Prostate gland (tissue), 2 donors: ENCODE results near the gene SLC25A21. TPM values are rescaled to one million over a fixed set of nuclear protein-coding genes. Genes with fewer than 3 reads are reported as not detected.

Source experiments
- DNase-seq: peaks from one replicate; pipeline ENCODE4 v3.0.0-alpha.2; 2019; ENCODE audit warnings: low spot score
- H3K27ac ChIP-seq, 2 donors: fragments of 200-600 bp; sonication (generic); 2 replicates each; pipeline ENCODE4 v1.5.1; 2017 to 2019
- H3K27me3 ChIP-seq: fragments of 200-600 bp; sonication (generic); replicated peaks from 2 replicates; pipeline ENCODE4 v1.5.1; 2019; ENCODE audit not compliant: insufficient read depth
- H3K36me3 ChIP-seq, 2 donors: fragments of 200-600 bp; sonication (generic); 1 replicate in 1 of 2; 2 replicates in 1 of 2; pipeline versions ENCODE4 v1.5.1 to v1.8.1; 2017 to 2019
- H3K4me1 ChIP-seq: fragments of 200-600 bp; sonication (generic); replicated peaks from 2 replicates; pipeline ENCODE4 v1.5.1; 2019
- H3K4me3 ChIP-seq, 2 donors: fragments of 200-600 bp; sonication (generic); 2 replicates each; pipeline ENCODE4 v1.5.1; 2017 to 2019
- H3K9me3 ChIP-seq: fragments of 200-600 bp; sonication (generic); 2 replicates; pipeline ENCODE4 v1.5.1; 2017
- CTCF ChIP-seq, 4 experiments: fragments of 200-600 bp in 2 of 4; fragments of 450-650 bp in 2 of 4; sonication (generic) in 2 of 4; IDR thresholded peaks; 1 replicate in 3 of 4; 2 replicates in 1 of 4; pipeline ENCODE4 v1.5.1; 2016 to 2019; ENCODE audit warnings: antibody characterized with exemption in 4 of 4, mild to moderate bottlenecking in 2 of 4, moderate library complexity in 2 of 4
- POLR2A ChIP-seq: fragments of 450-650 bp; IDR thresholded peaks from one replicate; pipeline ENCODE4 v1.6.1; 2016; ENCODE audit warnings: antibody characterized with exemption, mild to moderate bottlenecking
- POLR2AphosphoS5 ChIP-seq: sonication (generic); formaldehyde crosslinking; IDR thresholded peaks from one replicate; pipeline ENCODE4 v1.6.1; 2017; ENCODE audit warnings: antibody characterized with exemption
- WGBS: methylation state at CpG from one replicate; pipeline ENCODE4 v1.1.5; 2018; 5-methylcytosine and 5-hydroxymethylcytosine counted together
- intact Hi-C: fragments of 100-400 bp; cut with DNase I; formaldehyde crosslinking; loops from one replicate; pipeline ENCODE4 v1.14.2; 2022
- total RNA-seq, 2 donors: library from RNA; depleted of rRNA; stranded (reverse); fragments of >200 nt; gene quantifications; one replicate each; pipeline ENCODE4 v1.1.0, GENCODE V29; 2016

The SLC25A21 gene
- total RNA-seq, 2 donors from 2014 or later: 1.5 to 7.7 TPM

DNA sequence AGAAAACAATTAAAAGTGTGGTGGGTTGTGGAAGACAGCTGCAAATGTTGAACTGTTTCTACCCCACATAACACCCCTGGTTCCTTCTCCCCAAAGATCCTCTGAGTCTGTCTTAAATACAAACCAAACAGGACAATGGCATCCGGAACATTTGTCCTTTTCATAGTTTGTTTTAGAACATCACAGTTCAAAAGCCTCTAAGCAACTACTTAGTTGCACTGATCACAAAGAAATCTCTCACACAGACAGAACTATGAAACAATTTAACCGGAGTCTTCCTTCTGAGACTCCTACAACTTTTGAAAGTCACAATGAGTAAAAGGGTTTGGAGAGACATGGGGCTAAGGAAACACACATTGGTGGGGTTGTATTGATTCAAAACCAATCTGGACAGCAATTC is 125.6 kb downstream of the SLC25A21 start:
- no peak overlapping the region for H3K4me3 ChIP-seq
- no peaks in the 10 kb centered on the region for H3K4me1 ChIP-seq
- no peaks in the 10 kb centered on the region for H3K27me3 ChIP-seq
- no peak for DNase-seq
- H3K36me3 ChIP-seq: no peaks in the 10 kb centered on the region
- intact Hi-C loops: no loop called here
- TF ChIP-seq POLR2A: no peak
- WGBS: 76% methylated on average over 2 of the region's 2 CpGs
- H3K27ac ChIP-seq: no peak overlapping the region
- H3K9me3 ChIP-seq: no peaks in the 10 kb centered on the region

DNA sequence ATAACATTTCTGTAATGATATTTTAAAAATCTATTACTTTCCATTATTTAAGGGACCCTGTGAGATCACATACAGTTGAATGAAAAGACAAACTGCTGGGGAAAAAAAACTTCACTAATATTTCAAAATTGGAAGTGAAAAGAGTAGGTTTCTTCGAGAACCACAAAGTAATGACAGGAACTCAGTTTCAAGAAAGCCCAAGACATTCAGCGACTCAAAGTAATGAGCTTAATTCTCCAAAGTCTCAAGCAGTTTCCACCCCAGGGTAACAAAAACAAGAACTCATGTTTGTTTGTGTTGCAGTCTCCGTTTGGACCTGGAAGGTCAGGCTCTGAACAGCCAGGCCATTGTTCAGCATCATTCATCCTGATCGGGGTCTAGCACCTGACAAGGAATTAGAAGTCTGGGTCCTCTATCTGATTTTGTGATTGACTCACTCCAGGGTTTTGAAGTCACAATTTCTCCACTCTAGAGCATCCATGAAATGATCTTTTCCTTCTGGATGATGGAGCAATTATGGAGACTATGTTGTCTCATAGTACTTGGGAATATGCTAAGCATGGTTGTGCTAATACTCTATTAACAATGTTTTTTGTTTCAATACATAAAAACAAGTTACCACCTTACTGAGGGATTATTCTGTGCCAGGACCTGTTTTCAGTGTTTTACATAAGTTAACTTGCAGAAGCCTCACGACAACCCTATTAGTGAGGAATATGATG is 126.9 kb downstream of the SLC25A21 start:
- intact Hi-C loops: no loop called here
- WGBS: 87% methylated on average over 5 of the region's 5 CpGs
- no peak overlapping the region for H3K4me3 ChIP-seq
- DNase-seq: no peak
- no peak overlapping the region for H3K27ac ChIP-seq
- H3K36me3 ChIP-seq: no peaks in the 10 kb centered on the region
- TF ChIP-seq POLR2AphosphoS5 (no peak), POLR2A (no peak), CTCF (IDR thresholded peaks at IDR 0.05) (no peak)
- no peaks in the 10 kb centered on the region for H3K4me1 ChIP-seq
- H3K9me3 ChIP-seq: no peaks in the 10 kb centered on the region
- H3K27me3 ChIP-seq: no peaks in the 10 kb centered on the region

GRCh38 chr14:37037636-37038387 is 134.6 kb downstream of the SLC25A21 start:
- H3K4me1 ChIP-seq: no peaks in the 10 kb centered on the region
- WGBS: 85% methylated on average over 3 of the region's 3 CpGs
- intact Hi-C loops: no loop called here
- no peaks in the 10 kb centered on the region for H3K36me3 ChIP-seq
- DNase-seq: no peak
- no peaks in the 10 kb centered on the region for H3K9me3 ChIP-seq
- H3K4me3 ChIP-seq: no peak overlapping the region
- no peak overlapping the region for H3K27ac ChIP-seq
- H3K27me3 ChIP-seq: peaks cover 2% of the 10 kb centered on the region
- TF ChIP-seq CTCF (IDR thresholded peaks at IDR 0.05): no peak
- no peak for TF ChIP-seq POLR2AphosphoS5

DNA sequence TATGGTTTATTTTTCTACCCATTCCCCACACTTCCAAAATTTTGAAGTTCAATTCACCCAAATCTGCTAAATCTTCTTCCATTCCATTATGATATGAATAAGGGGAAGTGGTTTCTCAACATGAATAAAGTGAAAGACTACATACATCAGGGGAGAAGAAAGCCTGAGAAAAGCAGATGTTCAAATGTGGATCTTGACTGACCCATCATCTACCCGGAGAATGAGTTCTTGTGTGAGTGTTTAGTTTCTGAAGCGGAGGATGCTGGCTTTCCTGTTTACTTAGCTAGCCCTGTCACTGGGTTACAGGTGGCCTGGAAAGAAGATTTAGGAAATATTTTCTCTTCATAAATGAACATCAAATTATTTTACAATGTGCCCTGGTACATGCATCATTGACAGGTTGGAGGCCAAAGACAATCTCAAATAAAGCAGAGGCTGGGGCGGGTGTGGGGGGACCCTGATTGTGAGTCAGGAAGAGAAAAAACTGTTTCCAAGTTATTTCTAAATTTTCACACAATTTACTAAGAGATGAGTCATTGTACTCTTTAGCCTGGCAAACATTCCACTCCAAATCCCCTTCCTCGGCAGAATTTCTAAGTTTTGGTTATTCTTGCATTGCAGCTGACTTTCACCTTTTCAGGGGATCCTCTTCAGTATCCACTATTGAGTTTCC is 135.6 kb downstream of the SLC25A21 start:
- DNase-seq: no peak
- 70% methylated on average over 4 of the region's 4 CpGs for WGBS

More for the DNA sequence above, 135.6 kb downstream of the SLC25A21 start:
- Histone ChIP-seq H3K27ac (no peak overlapping the region), H3K4me3 (no peak overlapping the region), H3K9me3 (no peaks in the 10 kb centered on the region), H3K36me3 (no peaks in the 10 kb centered on the region), H3K4me1 (no peaks in the 10 kb centered on the region), H3K27me3 (peaks cover 2% of the 10 kb centered on the region)
- intact Hi-C loops: no loop called here
- TF ChIP-seq CTCF (IDR thresholded peaks at IDR 0.05) (no peak), POLR2AphosphoS5 (no peak), POLR2A (no peak)
